Mesothelial cell of epicardium (in vitro differentiated cells): ENCODE measurements around the gene SERPINI1. TPM values are rescaled to one million over a fixed set of nuclear protein-coding genes. Genes with fewer than 3 reads are reported as not detected.

ENCODE experiments used
- DNase-seq, 2 experiments: peaks; one replicate each; pipeline ENCODE4 v3.0.0; 2021; ENCODE audit warnings: low spot score in 2 of 2; ENCODE audit not compliant: unreplicated experiment in 2 of 2
- H3K27ac Mint-ChIP-seq: 2 replicates; pipeline ENCODE4 v1.8.0; 2021; ENCODE audit warnings: mixed read lengths
- H3K27me3 Mint-ChIP-seq: 2 replicates; pipeline ENCODE4 v1.8.0; 2021; ENCODE audit warnings: low read depth, mixed read lengths
- H3K36me3 Mint-ChIP-seq: 2 replicates; pipeline ENCODE4 v1.8.0; 2021; ENCODE audit warnings: mixed read lengths
- H3K4me1 Mint-ChIP-seq: 2 replicates; pipeline ENCODE4 v1.8.0; 2021; ENCODE audit warnings: mixed read lengths
- H3K4me3 Mint-ChIP-seq: 2 replicates; pipeline ENCODE4 v1.8.0; 2021; ENCODE audit warnings: mild to moderate bottlenecking, moderate library complexity, mixed read lengths
- H3K9me3 Mint-ChIP-seq: 2 replicates; pipeline ENCODE4 v1.8.0; 2021; ENCODE audit warnings: mixed read lengths
- CTCF ChIP-seq: fragments of 200-600 bp; sonication (generic); IDR thresholded peaks from one replicate; pipeline ENCODE4 v1.5.0; 2021; ENCODE audit warnings: antibody characterized with exemption; ENCODE audit not compliant: unreplicated experiment
- total RNA-seq: library from RNA; stranded (reverse); gene quantifications from 3 replicates; pipeline ENCODE4 v1.2.1, GENCODE V29; 2021

Gene SERPINI1
- total RNA-seq, 1 donor from 2014 or later, result 6.1 TPM

GRCh38 chr3:167705840-167706239 is 29.7 kb upstream of the SERPINI1 start:
- Mint-ChIP-seq H3K36me3 (peaks cover 33% of the 10 kb centered on the region), H3K9me3 (peaks cover 5% of the 10 kb centered on the region), H3K27ac (no peak overlapping the region), H3K4me3 (no peak overlapping the region), H3K27me3 (no peaks in the 10 kb centered on the region), H3K4me1 (peaks cover 8% of the 10 kb centered on the region)
- no peak for DNase-seq
- no peak for TF ChIP-seq CTCF

DNA sequence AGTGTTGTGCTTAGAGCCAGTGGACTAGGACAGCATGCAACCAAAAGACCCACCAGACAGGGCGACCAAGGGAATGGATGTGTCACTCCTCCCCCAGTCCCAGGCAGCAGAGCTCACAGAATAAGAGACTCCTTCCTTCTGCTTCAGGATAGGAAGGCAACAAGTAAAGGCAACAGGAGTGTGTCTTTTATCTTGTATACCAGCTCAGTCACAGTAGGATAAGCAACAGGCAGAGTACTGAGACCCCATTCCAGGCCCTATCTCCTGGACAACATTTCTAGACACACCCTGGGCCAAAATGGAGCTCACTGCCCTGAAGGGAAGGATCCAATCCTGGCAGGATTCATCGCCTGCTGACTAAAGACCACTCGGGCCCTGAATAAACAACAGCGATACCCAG is 25.8 kb upstream of the SERPINI1 start:
- Mint-ChIP-seq H3K27ac (no peak overlapping the region), H3K36me3 (peaks cover 59% of the 10 kb centered on the region), H3K4me3 (no peak overlapping the region)

GRCh38 chr3:167710552-167710951 is 25.0 kb upstream of the SERPINI1 start:
- H3K27ac Mint-ChIP-seq, result no peak overlapping the region

More for the DNA sequence above, 25.8 kb upstream of the SERPINI1 start:
- H3K9me3 Mint-ChIP-seq, result peaks cover 28% of the 10 kb centered on the region
- no peaks in the 10 kb centered on the region for H3K27me3 Mint-ChIP-seq
- no peak for DNase-seq
- peaks cover 8% of the 10 kb centered on the region for H3K4me1 Mint-ChIP-seq
- TF ChIP-seq CTCF, result no peak

DNA sequence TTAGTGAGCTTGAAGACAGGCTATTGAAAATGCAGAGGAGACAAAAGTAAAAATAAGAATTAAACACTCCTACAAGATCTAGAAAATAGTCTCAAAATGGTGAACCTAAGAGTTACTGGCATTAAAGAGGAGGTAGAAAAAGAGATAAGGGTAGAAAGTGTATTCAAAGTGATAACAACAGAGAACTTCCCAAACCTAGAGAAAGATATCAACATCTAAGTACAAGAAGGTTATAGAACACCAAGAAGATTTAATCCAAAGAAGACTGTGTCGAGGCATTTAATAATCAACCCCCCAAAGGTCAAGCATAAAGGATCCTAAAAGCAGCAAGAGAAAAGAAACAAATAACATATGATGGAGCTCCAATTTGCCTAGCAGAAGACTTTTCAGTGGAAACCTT is 24.1 kb upstream of the SERPINI1 start:
- peaks cover 74% of the 10 kb centered on the region for H3K36me3 Mint-ChIP-seq
- DNase-seq, result no peak
- H3K4me3 Mint-ChIP-seq, result no peak overlapping the region
- H3K27me3 Mint-ChIP-seq, result no peaks in the 10 kb centered on the region
- TF ChIP-seq CTCF, result no peak
- peaks cover 41% of the 10 kb centered on the region for H3K9me3 Mint-ChIP-seq
- H3K27ac Mint-ChIP-seq, result no peak overlapping the region
- no peaks in the 10 kb centered on the region for H3K4me1 Mint-ChIP-seq

More at GRCh38 chr3:167710552-167710951, 25.0 kb upstream of the SERPINI1 start:
- DNase-seq, result no peak
- Mint-ChIP-seq H3K27me3 (no peaks in the 10 kb centered on the region), H3K4me3 (no peak overlapping the region), H3K4me1 (peaks cover 5% of the 10 kb centered on the region), H3K36me3 (peaks cover 68% of the 10 kb centered on the region), H3K9me3 (peaks cover 35% of the 10 kb centered on the region)
- no peak for TF ChIP-seq CTCF

- Mint-ChIP-seq H3K27me3 (no peaks in the 10 kb centered on the region), H3K4me1 (no peaks in the 10 kb centered on the region), H3K4me3 (no peak overlapping the region), H3K36me3 (peaks cover 80% of the 10 kb centered on the region), H3K27ac (no peak overlapping the region), H3K9me3 (peaks cover 45% of the 10 kb centered on the region)
- TF ChIP-seq CTCF, result no peak
- no peak for DNase-seq
Observed at GRCh38 chr3:167712445-167712844, 23.1 kb upstream of the SERPINI1 start.

- Mint-ChIP-seq H3K4me3 (no peak overlapping the region), H3K4me1 (no peaks in the 10 kb centered on the region), H3K27ac (no peak overlapping the region), H3K9me3 (peaks cover 56% of the 10 kb centered on the region), H3K27me3 (no peaks in the 10 kb centered on the region), H3K36me3 (peaks cover 86% of the 10 kb centered on the region)
- no peak for DNase-seq
- TF ChIP-seq CTCF, result no peak
Observed at GRCh38 chr3:167714871-167715270, 20.6 kb upstream of the SERPINI1 start.
